OCI-LY3 (cell line): ENCODE data around the gene SLC25A43.
"Not testable (repeated sequence)": the region's sequence is repeated elsewhere in the genome, so short reads cannot be mapped to it uniquely, and the experiment has no call there.

Source experiments
- H2AFZ ChIP-seq: fragments of 200-600, 300-600 bp; shearing (Covaris generic); 2 replicates; pipeline ENCODE4 v1.6.0; 2014; ENCODE audit warnings: antibody characterized with exemption, low read depth, low read length
- H3K27ac ChIP-seq: fragments of 200-600, 300-600 bp; sonication (generic); 2 replicates; pipeline ENCODE4 v1.5.1; 2014; ENCODE audit warnings: mild to moderate bottlenecking, low read length, moderate library complexity, mixed read lengths
- H3K27me3 ChIP-seq: fragments of 200-600, 300-600 bp; sonication (generic); 2 replicates; pipeline ENCODE4 v1.6.1; 2014; ENCODE audit warnings: low read depth, low read length, mixed read lengths
- H3K36me3 ChIP-seq: fragments of 200-600, 300-600 bp; sonication (generic); replicated peaks from 2 replicates; pipeline ENCODE3; 2014; ENCODE audit warnings: low read depth, low read length, mixed read lengths
- H3K4me1 ChIP-seq: fragments of 300-600, 200-600 bp; sonication (generic); 2 replicates; pipeline ENCODE4 v1.6.1; 2014; ENCODE audit warnings: low read length, mixed read lengths
- H3K4me2 ChIP-seq: fragments of 200-600, 300-600 bp; sonication (generic); 2 replicates; pipeline ENCODE4 v1.6.1; 2014; ENCODE audit warnings: low read length, mixed read lengths
- H3K4me3 ChIP-seq: fragments of 300-600, 200-600 bp; sonication (generic); 2 replicates; pipeline ENCODE4 v1.5.1; 2014; ENCODE audit warnings: antibody characterized with exemption, mild to moderate bottlenecking, low read length, moderate library complexity
- H3K79me2 ChIP-seq: fragments of 300-600, 200-600 bp; shearing (Covaris generic); 2 replicates; pipeline ENCODE4 v1.6.1; 2014; ENCODE audit warnings: mild to moderate bottlenecking, low read length, mixed read lengths
- H3K9ac ChIP-seq: fragments of 300-600, 200-600 bp; shearing (Covaris generic); 2 replicates; pipeline ENCODE4 v1.6.0; 2014; ENCODE audit warnings: mild to moderate bottlenecking, low read length, moderate library complexity
- H3K9me3 ChIP-seq: fragments of 200-600, 300-600 bp; shearing (Covaris generic); 2 replicates; pipeline ENCODE4 v1.6.1; 2014; ENCODE audit warnings: low read length, mixed read lengths; ENCODE audit not compliant: insufficient read depth
- H4K20me1 ChIP-seq: fragments of 200-600, 300-600 bp; sonication (generic); 2 replicates; pipeline ENCODE4 v1.6.1; 2016; ENCODE audit warnings: low read length, mixed read lengths; ENCODE audit not compliant: insufficient read depth
- CTCF ChIP-seq: fragments of 200-600, 300-600 bp; sonication (generic); IDR thresholded peaks from 2 replicates; pipeline ENCODE4 v1.5.1; 2014; ENCODE audit warnings: antibody characterized with exemption, low read length, low read depth
- EZH2phosphoT487 ChIP-seq: fragments of 200-600 bp; shearing (Covaris generic); IDR thresholded peaks from 2 replicates; pipeline ENCODE4 v1.6.1; 2018; ENCODE audit warnings: antibody characterized with exemption, mixed run types, low read depth

SLC25A43 gene

GRCh38 chrX:119486745-119487144 is 87.6 kb downstream of the SLC25A43 start:
- H3K27ac ChIP-seq = no peak overlapping the region
- no peaks in the 10 kb centered on the region for H3K36me3 ChIP-seq
- H3K4me1 ChIP-seq = peaks cover 7% of the 10 kb centered on the region
- no peak overlapping the region for H3K9ac ChIP-seq
- no peaks in the 10 kb centered on the region for H3K9me3 ChIP-seq
- H2AFZ ChIP-seq = no peak overlapping the region
- H4K20me1 ChIP-seq = no peaks in the 10 kb centered on the region
- H3K27me3 ChIP-seq = no peaks in the 10 kb centered on the region
- TF ChIP-seq EZH2phosphoT487 = no peak
- TF ChIP-seq CTCF = no peak
- H3K4me2 ChIP-seq = no peak overlapping the region
- H3K4me3 ChIP-seq = no peak overlapping the region
- no peaks in the 10 kb centered on the region for H3K79me2 ChIP-seq

DNA sequence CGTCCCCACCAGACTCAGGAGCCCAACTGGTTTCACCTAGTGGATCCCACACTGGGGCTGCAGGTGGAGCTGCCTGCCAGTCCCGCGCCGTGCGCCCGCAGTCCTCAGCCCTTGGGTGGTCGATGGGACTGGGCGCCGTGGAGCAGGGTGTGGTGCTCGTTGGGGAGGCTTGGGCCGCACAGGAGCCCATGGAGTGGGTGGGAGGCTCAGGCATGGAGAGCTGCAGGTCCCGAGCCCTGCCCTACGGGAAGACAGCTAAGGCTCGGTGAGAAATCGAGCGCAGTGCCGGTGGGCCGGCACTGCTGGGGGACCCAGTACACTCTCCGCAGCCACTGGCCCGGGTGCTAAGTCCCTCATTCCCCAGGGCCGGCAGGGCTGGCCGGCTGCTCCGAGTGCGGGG is 88.6 kb downstream of the SLC25A43 start:
- not testable (repeated sequence) for H3K4me2 ChIP-seq, H2AFZ ChIP-seq, H3K27me3 ChIP-seq

DNA sequence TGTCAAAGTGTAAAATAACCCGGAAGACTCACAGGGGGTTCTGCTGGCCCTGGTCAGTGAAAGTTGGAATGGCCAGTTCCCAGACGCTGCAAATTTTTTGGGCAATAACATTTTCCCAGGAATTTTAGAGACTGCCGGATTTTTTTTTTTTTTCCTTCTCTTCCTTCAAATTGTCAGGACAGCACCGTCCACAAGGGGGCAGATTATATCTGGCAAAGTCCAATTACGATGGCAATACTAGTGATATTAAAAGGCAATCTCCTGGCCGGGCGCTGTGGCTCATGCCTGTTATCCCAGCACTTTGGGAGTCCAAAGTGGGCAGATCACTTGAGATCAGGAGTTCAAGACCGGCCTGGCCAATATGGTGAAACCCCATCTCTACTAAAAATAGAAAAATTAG is 89.6 kb downstream of the SLC25A43 start:
- Histone ChIP-seq H3K79me2 (no peaks in the 10 kb centered on the region), H3K4me3 (no peak overlapping the region), H3K4me2 (no peak overlapping the region), H3K4me1 (no peaks in the 10 kb centered on the region), H4K20me1 (no peaks in the 10 kb centered on the region), H3K36me3 (no peaks in the 10 kb centered on the region), H3K9me3 (no peaks in the 10 kb centered on the region), H3K27me3 (no peaks in the 10 kb centered on the region), H3K9ac (no peak overlapping the region), H3K27ac (no peak overlapping the region), H2AFZ (no peak overlapping the region)
- TF ChIP-seq CTCF (peak; percentile 59), EZH2phosphoT487 (no peak)

More for the DNA sequence above, 88.6 kb downstream of the SLC25A43 start:
- not testable (repeated sequence) for H3K36me3 ChIP-seq, H3K9ac ChIP-seq, H3K9me3 ChIP-seq, H3K27ac ChIP-seq, H3K79me2 ChIP-seq, H3K4me3 ChIP-seq, H4K20me1 ChIP-seq, H3K4me1 ChIP-seq

DNA sequence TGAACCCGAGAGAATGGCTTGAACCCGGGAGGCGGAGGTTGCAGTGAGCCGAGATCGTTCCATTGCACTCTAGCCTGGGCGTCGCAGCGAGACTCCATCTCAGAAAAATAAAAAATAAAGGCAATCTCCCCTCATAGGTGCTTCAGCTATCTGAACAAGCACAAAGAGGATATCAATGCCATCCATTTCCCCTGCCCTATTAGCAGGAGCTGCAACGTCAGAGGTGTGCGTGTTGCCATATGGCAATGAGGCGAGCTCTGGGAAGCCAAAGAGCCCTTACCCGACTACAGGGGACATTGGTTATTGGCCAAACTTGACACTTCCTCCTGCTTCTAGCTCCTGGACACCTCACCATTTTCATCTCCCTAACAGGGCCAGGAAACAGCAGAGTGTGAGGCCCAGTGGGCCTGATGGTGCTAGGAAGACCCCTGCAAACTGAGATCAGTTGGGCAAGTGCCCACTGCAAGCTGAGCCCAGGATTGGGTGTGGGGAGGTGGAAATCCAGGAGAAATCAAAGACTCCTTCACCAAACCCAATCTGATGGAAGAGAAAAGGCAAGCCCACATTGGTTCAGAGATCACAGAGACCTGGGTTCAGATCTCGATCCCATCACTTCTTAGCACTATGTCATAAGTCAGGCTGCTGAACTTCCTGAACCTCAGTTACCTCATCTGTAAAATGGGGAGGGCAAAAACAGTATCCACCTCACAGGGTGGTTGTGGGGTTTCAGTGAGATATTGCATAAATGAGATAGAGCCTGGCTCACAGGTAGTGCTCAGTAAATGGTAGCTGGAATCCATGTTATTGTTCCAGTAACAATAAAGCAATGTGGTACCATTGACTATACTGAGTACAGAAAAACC is 90.3 kb downstream of the SLC25A43 start:
- Histone ChIP-seq H3K27ac (no peak overlapping the region), H3K4me1 (no peaks in the 10 kb centered on the region), H3K4me3 (no peak overlapping the region), H3K9ac (no peak overlapping the region), H3K9me3 (no peaks in the 10 kb centered on the region), H2AFZ (no peak overlapping the region), H3K27me3 (no peaks in the 10 kb centered on the region), H3K4me2 (no peak overlapping the region), H3K79me2 (no peaks in the 10 kb centered on the region), H4K20me1 (no peaks in the 10 kb centered on the region), H3K36me3 (no peaks in the 10 kb centered on the region)
- no peak for TF ChIP-seq EZH2phosphoT487
- TF ChIP-seq CTCF = no peak
